WTC11 (cell line): ENCODE measurements around the gene ESYT3. TPM values are rescaled to one million over a fixed set of nuclear protein-coding genes. Genes with fewer than 3 reads are reported as not detected.
A peak's percentile ranks its signal among the peaks of the same experiment; 100 is the strongest.
"Not testable (repeated sequence)": the region's sequence is repeated elsewhere in the genome, so short reads cannot be mapped to it uniquely, and the experiment has no call there.

Source experiments
- ATAC-seq: fragments of 200-7000 bp; cut with Tn5 transposase; 2 replicates; pipeline ENCODE4 v1.10.0; 2021; ENCODE audit warnings: mild to moderate bottlenecking, moderate library complexity
- CTCF ChIA-PET: fragments of 300-600 bp; sonication (Branson Sonifier 250); formaldehyde crosslinking; loops from one replicate; lab custom pipeline; 2021; ENCODE audit warnings: antibody characterized with exemption; lab: Charles Lee
- POLR2A ChIA-PET: fragments of 350-600 bp; sonication (Branson Sonifier 250); formaldehyde crosslinking; loops from one replicate; lab custom pipeline; 2021; ENCODE audit warnings: antibody characterized with exemption; lab: Charles Lee
- DNase-seq: peaks from one replicate; pipeline ENCODE4 v3.0.0; 2021; ENCODE audit warnings: low spot score
- H3K27ac Mint-ChIP-seq: 2 replicates; pipeline ENCODE4 v1.8.0; 2021; ENCODE audit warnings: mixed read lengths
- H3K27me3 Mint-ChIP-seq: 2 replicates; pipeline ENCODE4 v1.8.0; 2021; ENCODE audit warnings: low read depth, mild to moderate bottlenecking, moderate library complexity, mixed read lengths
- H3K36me3 Mint-ChIP-seq: 2 replicates; pipeline ENCODE4 v1.8.0; 2021; ENCODE audit warnings: mixed read lengths
- H3K4me1 Mint-ChIP-seq: 2 replicates; pipeline ENCODE4 v1.8.0; 2022; ENCODE audit warnings: mixed read lengths
- H3K4me3 Mint-ChIP-seq: 2 replicates; pipeline ENCODE4 v1.8.0; 2021; ENCODE audit warnings: mild to moderate bottlenecking, moderate library complexity, mixed read lengths
- H3K9me3 Mint-ChIP-seq: 2 replicates; pipeline ENCODE4 v1.8.0; 2021; ENCODE audit warnings: mixed read lengths
- CTCF ChIP-seq: fragments of 200-600 bp; IDR thresholded peaks from 2 replicates; pipeline ENCODE4 v1.8.0; 2022; ENCODE audit warnings: antibody characterized with exemption
- ELF4 ChIP-seq: sonication (generic); formaldehyde crosslinking; IDR thresholded peaks from 2 replicates; pipeline ENCODE4 v1.8.1; 2022; ENCODE audit warnings: low read depth, mild to moderate bottlenecking, moderate library complexity, missing genetic modification reagents
- FOXJ3 ChIP-seq: sonication (generic); formaldehyde crosslinking; IDR thresholded peaks from 2 replicates; pipeline ENCODE4 v1.9.0; 2021; ENCODE audit warnings: missing genetic modification reagents, mild to moderate bottlenecking, borderline replicate concordance
- NR1H2 ChIP-seq: sonication (generic); formaldehyde crosslinking; IDR thresholded peaks from 2 replicates; pipeline ENCODE4 v1.9.0; 2021; ENCODE audit warnings: mild to moderate bottlenecking, moderate library complexity, missing genetic modification reagents
- NR2C2 ChIP-seq: sonication (generic); formaldehyde crosslinking; IDR thresholded peaks from 2 replicates; pipeline ENCODE4 v1.8.0; 2022; ENCODE audit warnings: mild to moderate bottlenecking, missing genetic modification reagents
- SOX15 ChIP-seq: fragments of 250-450 bp; sonication (Bioruptor Pico); IDR thresholded peaks from 2 replicates; pipeline ENCODE4 v1.9.0; 2021; ENCODE audit warnings: mild to moderate bottlenecking
- TCF7 ChIP-seq: sonication (generic); formaldehyde crosslinking; IDR thresholded peaks from 2 replicates; pipeline ENCODE4 v1.8.0; 2022; ENCODE audit warnings: mild to moderate bottlenecking, low read depth, missing genetic modification reagents, moderate library complexity
- TEAD1 ChIP-seq: sonication (generic); formaldehyde crosslinking; IDR thresholded peaks from 2 replicates; pipeline ENCODE4 v1.8.0; 2022; ENCODE audit warnings: mild to moderate bottlenecking, missing genetic modification reagents
- USF2 ChIP-seq: sonication (generic); formaldehyde crosslinking; IDR thresholded peaks from 2 replicates; pipeline ENCODE4 v1.8.1; 2023; ENCODE audit warnings: mild to moderate bottlenecking, missing genetic modification reagents, moderate library complexity
- ZBTB43 ChIP-seq: sonication (generic); formaldehyde crosslinking; IDR thresholded peaks from 2 replicates; pipeline ENCODE4 v1.8.1; 2023; ENCODE audit warnings: mild to moderate bottlenecking, missing genetic modification reagents
- ZNF121 ChIP-seq: sonication (generic); formaldehyde crosslinking; IDR thresholded peaks from 2 replicates; pipeline ENCODE4 v1.8.0; 2023; ENCODE audit warnings: missing genetic modification reagents
- total RNA-seq: library from RNA; stranded (reverse); gene quantifications from 3 replicates; pipeline ENCODE4 v1.2.3, GENCODE V29; 2021
- TF ChIP-seq, protein P1 (sequence below): sonication (generic); formaldehyde crosslinking; IDR thresholded peaks from 2 replicates; pipeline ENCODE4 v1.8.1; 2022; ENCODE audit warnings: low read depth, mild to moderate bottlenecking, moderate library complexity, missing genetic modification reagents, borderline replicate concordance
- TF ChIP-seq, protein P2 (sequence below): sonication (generic); formaldehyde crosslinking; IDR thresholded peaks from 2 replicates; pipeline ENCODE4 v1.8.1; 2022; ENCODE audit warnings: missing genetic modification reagents, borderline replicate concordance
- TF ChIP-seq, protein P3 (sequence below): sonication (generic); formaldehyde crosslinking; IDR thresholded peaks from 2 replicates; pipeline ENCODE4 v1.8.0; 2022; ENCODE audit warnings: mild to moderate bottlenecking, missing genetic modification reagents
- TF ChIP-seq, protein P4 (sequence below): sonication (generic); formaldehyde crosslinking; IDR thresholded peaks from 2 replicates; pipeline ENCODE4 v1.8.1; 2023; ENCODE audit warnings: mild to moderate bottlenecking, moderate library complexity, missing genetic modification reagents
- TF ChIP-seq, protein P5 (sequence below): sonication (generic); formaldehyde crosslinking; IDR thresholded peaks from 2 replicates; pipeline ENCODE4 v1.8.1; 2022; ENCODE audit warnings: mild to moderate bottlenecking, moderate library complexity, missing genetic modification reagents
- TF ChIP-seq, protein P6 (sequence below): fragments of 250-450 bp; sonication (Bioruptor Pico); IDR thresholded peaks from 2 replicates; pipeline ENCODE4 v1.9.0; 2021; ENCODE audit warnings: moderate library complexity, mild to moderate bottlenecking, inconsistent platforms, borderline replicate concordance

Gene ESYT3
- total RNA-seq, 1 experiment from 2014 or later: 6.4 TPM

GRCh38 chr3:138479438-138479863, 45.0 kb downstream of the ESYT3 start:
- CTCF ChIA-PET: interaction anchor here (0.6 to 2.7 kb wide), 66 partner anchors 11 to 829 kb away, joined by 3 to 58 read pairs (median 4); partner anchors contain the start of genes CEP70 and ESYT3
- DNase-seq (peak; percentile 71), ATAC-seq (peak; percentile 91)
- POLR2A ChIA-PET: interaction anchor here (1.1 kb wide), 1 partner anchor 114 kb away, joined by 3 read pairs; the partner anchor contains the start of gene CEP70
- Mint-ChIP-seq H3K27me3 (no peaks in the 10 kb centered on the region; the same call in 1 of the 2 replicates), H3K9me3 (peaks cover 12% of the 10 kb centered on the region), H3K27ac (no peak overlapping the region), H3K4me3 (no peak overlapping the region), H3K36me3 (peaks cover 8% of the 10 kb centered on the region), H3K4me1 (peaks cover 4% of the 10 kb centered on the region)
- TF ChIP-seq, protein P1, sequence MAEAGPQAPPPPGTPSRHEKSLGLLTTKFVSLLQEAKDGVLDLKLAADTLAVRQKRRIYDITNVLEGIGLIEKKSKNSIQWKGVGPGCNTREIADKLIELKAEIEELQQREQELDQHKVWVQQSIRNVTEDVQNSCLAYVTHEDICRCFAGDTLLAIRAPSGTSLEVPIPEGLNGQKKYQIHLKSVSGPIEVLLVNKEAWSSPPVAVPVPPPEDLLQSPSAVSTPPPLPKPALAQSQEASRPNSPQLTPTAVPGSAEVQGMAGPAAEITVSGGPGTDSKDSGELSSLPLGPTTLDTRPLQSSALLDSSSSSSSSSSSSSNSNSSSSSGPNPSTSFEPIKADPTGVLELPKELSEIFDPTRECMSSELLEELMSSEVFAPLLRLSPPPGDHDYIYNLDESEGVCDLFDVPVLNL: no peak
- peak; percentile 57 for TF ChIP-seq CTCF

- ATAC-seq, H3K4me1 Mint-ChIP-seq, CTCF ChIA-PET, H3K27ac Mint-ChIP-seq, POLR2A ChIA-PET, H3K4me3 Mint-ChIP-seq, DNase-seq: not testable (repeated sequence)
- H3K36me3 Mint-ChIP-seq: peaks cover 50% of the 10 kb centered on the region
- H3K9me3 Mint-ChIP-seq: peaks cover 54% of the 10 kb centered on the region
- peaks cover 15% of the 10 kb centered on the region for H3K27me3 Mint-ChIP-seq
Measured at GRCh38 chr3:138484672-138485071, 50.3 kb downstream of the ESYT3 start.

GRCh38 chr3:138486580-138486979, 52.2 kb downstream of the ESYT3 start:
- DNase-seq, ATAC-seq, H3K4me1 Mint-ChIP-seq, CTCF ChIA-PET, POLR2A ChIA-PET, H3K27ac Mint-ChIP-seq, H3K4me3 Mint-ChIP-seq: not testable (repeated sequence)
- Mint-ChIP-seq H3K27me3 (peaks cover 15% of the 10 kb centered on the region), H3K9me3 (peaks cover 72% of the 10 kb centered on the region), H3K36me3 (peaks cover 61% of the 10 kb centered on the region)

GRCh38 chr3:138491971-138492370, 57.6 kb downstream of the ESYT3 start:
- Mint-ChIP-seq H3K36me3 (peaks cover 44% of the 10 kb centered on the region), H3K27ac (no peak overlapping the region), H3K9me3 (peaks cover 43% of the 10 kb centered on the region), H3K27me3 (peaks cover 9% of the 10 kb centered on the region), H3K4me3 (no peak overlapping the region), H3K4me1 (peaks cover 11% of the 10 kb centered on the region)
- DNase-seq (no peak), ATAC-seq (no peak)
- ChIA-PET CTCF (no interaction called here), POLR2A (no interaction called here)
- TF ChIP-seq NR1H2 (CRISPR knock-in tag) (no peak), ZNF121 (no peak), FOXJ3 (CRISPR knock-in tag) (no peak), ZBTB43 (CRISPR knock-in tag) (no peak), USF2 (CRISPR knock-in tag) (no peak), ELF4 (CRISPR knock-in tag) (no peak), TCF7 (CRISPR knock-in tag) (no peak), NR2C2 (no peak), TEAD1 (CRISPR knock-in tag) (no peak), SOX15 (CRISPR knock-in tag) (no peak)
- TF ChIP-seq, protein P2, sequence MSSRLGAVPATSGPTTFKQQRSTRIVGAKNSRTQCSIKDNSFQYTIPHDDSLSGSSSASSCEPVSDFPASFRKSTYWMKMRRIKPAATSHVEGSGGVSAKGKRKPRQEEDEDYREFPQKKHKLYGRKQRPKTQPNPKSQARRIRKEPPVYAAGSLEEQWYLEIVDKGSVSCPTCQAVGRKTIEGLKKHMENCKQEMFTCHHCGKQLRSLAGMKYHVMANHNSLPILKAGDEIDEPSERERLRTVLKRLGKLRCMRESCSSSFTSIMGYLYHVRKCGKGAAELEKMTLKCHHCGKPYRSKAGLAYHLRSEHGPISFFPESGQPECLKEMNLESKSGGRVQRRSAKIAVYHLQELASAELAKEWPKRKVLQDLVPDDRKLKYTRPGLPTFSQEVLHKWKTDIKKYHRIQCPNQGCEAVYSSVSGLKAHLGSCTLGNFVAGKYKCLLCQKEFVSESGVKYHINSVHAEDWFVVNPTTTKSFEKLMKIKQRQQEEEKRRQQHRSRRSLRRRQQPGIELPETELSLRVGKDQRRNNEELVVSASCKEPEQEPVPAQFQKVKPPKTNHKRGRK: no peak
- TF ChIP-seq, protein P3, sequence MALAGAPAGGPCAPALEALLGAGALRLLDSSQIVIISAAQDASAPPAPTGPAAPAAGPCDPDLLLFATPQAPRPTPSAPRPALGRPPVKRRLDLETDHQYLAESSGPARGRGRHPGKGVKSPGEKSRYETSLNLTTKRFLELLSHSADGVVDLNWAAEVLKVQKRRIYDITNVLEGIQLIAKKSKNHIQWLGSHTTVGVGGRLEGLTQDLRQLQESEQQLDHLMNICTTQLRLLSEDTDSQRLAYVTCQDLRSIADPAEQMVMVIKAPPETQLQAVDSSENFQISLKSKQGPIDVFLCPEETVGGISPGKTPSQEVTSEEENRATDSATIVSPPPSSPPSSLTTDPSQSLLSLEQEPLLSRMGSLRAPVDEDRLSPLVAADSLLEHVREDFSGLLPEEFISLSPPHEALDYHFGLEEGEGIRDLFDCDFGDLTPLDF (CRISPR knock-in tag): no peak
- TF ChIP-seq, protein P4, sequence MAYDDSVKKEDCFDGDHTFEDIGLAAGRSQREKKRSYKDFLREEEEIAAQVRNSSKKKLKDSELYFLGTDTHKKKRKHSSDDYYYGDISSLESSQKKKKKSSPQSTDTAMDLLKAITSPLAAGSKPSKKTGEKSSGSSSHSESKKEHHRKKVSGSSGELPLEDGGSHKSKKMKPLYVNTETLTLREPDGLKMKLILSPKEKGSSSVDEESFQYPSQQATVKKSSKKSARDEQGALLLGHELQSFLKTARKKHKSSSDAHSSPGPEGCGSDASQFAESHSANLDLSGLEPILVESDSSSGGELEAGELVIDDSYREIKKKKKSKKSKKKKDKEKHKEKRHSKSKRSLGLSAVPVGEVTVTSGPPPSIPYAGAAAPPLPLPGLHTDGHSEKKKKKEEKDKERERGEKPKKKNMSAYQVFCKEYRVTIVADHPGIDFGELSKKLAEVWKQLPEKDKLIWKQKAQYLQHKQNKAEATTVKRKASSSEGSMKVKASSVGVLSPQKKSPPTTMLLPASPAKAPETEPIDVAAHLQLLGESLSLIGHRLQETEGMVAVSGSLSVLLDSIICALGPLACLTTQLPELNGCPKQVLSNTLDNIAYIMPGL (CRISPR knock-in tag): no peak
- TF ChIP-seq, protein P5, sequence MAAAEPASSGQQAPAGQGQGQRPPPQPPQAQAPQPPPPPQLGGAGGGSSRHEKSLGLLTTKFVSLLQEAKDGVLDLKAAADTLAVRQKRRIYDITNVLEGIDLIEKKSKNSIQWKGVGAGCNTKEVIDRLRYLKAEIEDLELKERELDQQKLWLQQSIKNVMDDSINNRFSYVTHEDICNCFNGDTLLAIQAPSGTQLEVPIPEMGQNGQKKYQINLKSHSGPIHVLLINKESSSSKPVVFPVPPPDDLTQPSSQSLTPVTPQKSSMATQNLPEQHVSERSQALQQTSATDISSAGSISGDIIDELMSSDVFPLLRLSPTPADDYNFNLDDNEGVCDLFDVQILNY (CRISPR knock-in tag): no peak
- TF ChIP-seq, protein P6, sequence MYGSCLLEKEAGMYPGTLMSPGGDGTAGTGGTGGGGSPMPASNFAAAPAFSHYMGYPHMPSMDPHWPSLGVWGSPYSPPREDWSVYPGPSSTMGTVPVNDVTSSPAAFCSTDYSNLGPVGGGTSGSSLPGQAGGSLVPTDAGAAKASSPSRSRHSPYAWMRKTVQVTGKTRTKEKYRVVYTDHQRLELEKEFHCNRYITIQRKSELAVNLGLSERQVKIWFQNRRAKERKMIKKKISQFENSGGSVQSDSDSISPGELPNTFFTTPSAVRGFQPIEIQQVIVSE (CRISPR knock-in tag): no peak
